ENCODE measurements around the gene MRPS30.

MRPS30 gene

GRCh38 chr5:44795496-44795895 lies 13.3 kb upstream of the MRPS30 start:
- no peak overlapping the region for H3K4me3 ChIP-seq (ENCODE audit: low read length)
- no peak overlapping the region for H3K27ac ChIP-seq (ENCODE audit: low read length)
- H3K36me3 ChIP-seq (replicated peaks; ENCODE audit: low read depth, low read length), result no peaks in the 10 kb centered on the region
- H3K9me3 ChIP-seq (ENCODE audit: insufficient read depth, low read length), result no peaks in the 10 kb centered on the region
- no peaks in the 10 kb centered on the region for H3K79me2 ChIP-seq (ENCODE audit: low read length)
- H3K9ac ChIP-seq (ENCODE audit: low read length), result no peak overlapping the region
- TF ChIP-seq EZH2phosphoT487 (IDR thresholded peaks at IDR 0.05; ENCODE audit: low read depth) (no peak), CTCF (IDR thresholded peaks at IDR 0.05; ENCODE audit: low read depth, low read length) (no peak)
- H2AFZ ChIP-seq (ENCODE audit: low read depth, low read length), result no peak overlapping the region
- H4K20me1 ChIP-seq (ENCODE audit: insufficient read depth, low read length), result no peaks in the 10 kb centered on the region
- no peaks in the 10 kb centered on the region for H3K4me1 ChIP-seq (ENCODE audit: low read length)
- no peak overlapping the region for H3K4me2 ChIP-seq (ENCODE audit: low read length)
- no peaks in the 10 kb centered on the region for H3K27me3 ChIP-seq (ENCODE audit: low read depth, low read length)

GRCh38 chr5:44797841-44798240 lies 10.9 kb upstream of the MRPS30 start:
- Histone ChIP-seq H3K4me2 (ENCODE audit: low read length) (no peak overlapping the region), H3K4me1 (ENCODE audit: low read length) (no peaks in the 10 kb centered on the region), H3K4me3 (ENCODE audit: low read length) (no peak overlapping the region), H3K9ac (ENCODE audit: low read length) (no peak overlapping the region), H3K36me3 (replicated peaks; ENCODE audit: low read depth, low read length) (no peaks in the 10 kb centered on the region), H3K27me3 (ENCODE audit: low read depth, low read length) (no peaks in the 10 kb centered on the region), H3K27ac (ENCODE audit: low read length) (no peak overlapping the region), H3K79me2 (ENCODE audit: low read length) (no peaks in the 10 kb centered on the region), H2AFZ (ENCODE audit: low read depth, low read length) (no peak overlapping the region), H4K20me1 (ENCODE audit: insufficient read depth, low read length) (no peaks in the 10 kb centered on the region), H3K9me3 (ENCODE audit: insufficient read depth, low read length) (no peaks in the 10 kb centered on the region)
- TF ChIP-seq EZH2phosphoT487 (IDR thresholded peaks at IDR 0.05; ENCODE audit: low read depth), result no peak
- TF ChIP-seq CTCF (IDR thresholded peaks at IDR 0.05; ENCODE audit: low read depth, low read length), result no peak

DNA sequence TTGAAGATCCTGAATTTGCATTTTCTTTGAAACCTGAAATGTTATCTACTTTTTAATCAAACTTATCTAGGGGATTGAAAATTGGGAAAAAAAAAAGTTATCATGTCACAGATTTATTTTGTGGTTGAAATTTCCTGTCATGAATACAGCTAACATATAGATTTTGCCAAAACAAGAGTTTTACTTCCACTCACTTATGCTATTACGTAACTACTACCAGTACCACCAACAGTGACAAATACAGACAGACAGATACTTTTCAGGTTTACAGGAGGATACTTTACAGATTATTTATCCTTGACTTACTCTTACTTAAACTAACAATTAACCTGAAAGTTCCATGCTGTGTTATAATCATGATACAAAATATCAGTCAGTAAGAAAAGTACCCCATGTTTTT lies 6.8 kb upstream of the MRPS30 start:
- Histone ChIP-seq H4K20me1 (ENCODE audit: insufficient read depth, low read length) (no peaks in the 10 kb centered on the region), H2AFZ (ENCODE audit: low read depth, low read length) (no peak overlapping the region), H3K9me3 (ENCODE audit: insufficient read depth, low read length) (no peaks in the 10 kb centered on the region), H3K27ac (ENCODE audit: low read length) (no peak overlapping the region), H3K4me2 (ENCODE audit: low read length) (no peak overlapping the region), H3K79me2 (ENCODE audit: low read length) (no peaks in the 10 kb centered on the region), H3K36me3 (replicated peaks; ENCODE audit: low read depth, low read length) (no peaks in the 10 kb centered on the region), H3K4me1 (ENCODE audit: low read length) (no peaks in the 10 kb centered on the region), H3K27me3 (ENCODE audit: low read depth, low read length) (no peaks in the 10 kb centered on the region), H3K9ac (ENCODE audit: low read length) (no peak overlapping the region), H3K4me3 (ENCODE audit: low read length) (no peak overlapping the region)
- no peak for TF ChIP-seq EZH2phosphoT487 (IDR thresholded peaks at IDR 0.05; ENCODE audit: low read depth)
- TF ChIP-seq CTCF (IDR thresholded peaks at IDR 0.05; ENCODE audit: low read depth, low read length), result no peak

DNA sequence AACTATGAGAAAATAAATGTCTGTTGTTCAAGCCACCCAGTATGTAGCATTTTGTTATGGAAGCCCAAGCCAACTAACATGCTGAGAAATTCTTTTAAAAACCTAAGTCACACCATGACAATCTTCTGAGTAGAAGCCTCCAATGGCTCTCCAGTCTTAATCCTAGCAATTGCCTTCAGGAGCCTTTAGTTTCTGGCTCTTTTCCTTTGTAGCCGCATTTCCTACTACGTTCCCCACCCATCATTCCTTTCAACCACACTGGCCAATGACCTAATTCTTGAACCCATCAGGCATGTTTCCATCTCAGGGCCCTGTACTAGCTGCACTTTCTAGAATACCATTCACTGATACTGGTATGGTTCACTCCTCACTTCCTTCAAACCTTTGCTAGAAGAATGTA lies 2.1 kb upstream of the MRPS30 start:
- Histone ChIP-seq H3K36me3 (replicated peaks; ENCODE audit: low read depth, low read length) (no peaks in the 10 kb centered on the region), H3K4me1 (ENCODE audit: low read length) (peaks cover 11% of the 10 kb centered on the region), H3K79me2 (ENCODE audit: low read length) (peaks cover 36% of the 10 kb centered on the region), H2AFZ (ENCODE audit: low read depth, low read length) (no peak overlapping the region), H3K4me2 (ENCODE audit: low read length) (no peak overlapping the region), H4K20me1 (ENCODE audit: insufficient read depth, low read length) (no peaks in the 10 kb centered on the region), H3K9me3 (ENCODE audit: insufficient read depth, low read length) (no peaks in the 10 kb centered on the region), H3K27me3 (ENCODE audit: low read depth, low read length) (no peaks in the 10 kb centered on the region), H3K9ac (ENCODE audit: low read length) (no peak overlapping the region), H3K27ac (ENCODE audit: low read length) (no peak overlapping the region), H3K4me3 (ENCODE audit: low read length) (no peak overlapping the region)
- TF ChIP-seq EZH2phosphoT487 (IDR thresholded peaks at IDR 0.05; ENCODE audit: low read depth) (no peak), CTCF (IDR thresholded peaks at IDR 0.05; ENCODE audit: low read depth, low read length) (no peak)
